OCI-LY7 (cell line): ENCODE measurements around the gene OTOG. TPM values are rescaled to one million over a fixed set of nuclear protein-coding genes. Genes with fewer than 3 reads are reported as not detected.

Experiments
- BruUV-seq: library from RNA; stranded (reverse); fragments of 400-500 nt; replicated peaks from 2 replicates; lab custom pipeline; 2021; lab: Mats Ljungman, UMichigan
- CTCF ChIA-PET: fragments of 300-600 bp; sonication (Branson Sonifier 250); formaldehyde crosslinking; loops from one replicate; lab custom pipeline; 2022; ENCODE audit warnings: antibody characterized with exemption; ENCODE audit not compliant: unreplicated experiment; lab: Charles Lee
- POLR2A ChIA-PET: fragments of 300-600 bp; sonication (Branson Sonifier 250); formaldehyde crosslinking; loops from one replicate; lab custom pipeline; 2022; ENCODE audit warnings: antibody characterized with exemption; lab: Charles Lee
- DNase-seq: peaks from one replicate; pipeline ENCODE4 v3.0.0-alpha.2; 2015; ENCODE audit warnings: low spot score
- H2AFZ ChIP-seq: fragments of 200-600 bp; sonication (generic), shearing (Covaris generic); 2 replicates; pipeline ENCODE4 v1.6.1; 2014; ENCODE audit warnings: mild to moderate bottlenecking, antibody characterized with exemption, low read length, moderate library complexity
- H3K27ac ChIP-seq: fragments of 200-600 bp; sonication (generic); 2 replicates; pipeline ENCODE4 v1.5.1; 2014; ENCODE audit warnings: mixed run types, low read depth, mild to moderate bottlenecking, moderate library complexity, low read length, inconsistent platforms; ENCODE audit not compliant: poor library complexity, severe bottlenecking
- H3K36me3 ChIP-seq: fragments of 200-600 bp; sonication (generic); 2 replicates; pipeline ENCODE4 v1.6.1; 2014; ENCODE audit warnings: mild to moderate bottlenecking, antibody characterized with exemption, low read length, moderate library complexity, mixed read lengths; ENCODE audit not compliant: insufficient read depth
- H3K4me1 ChIP-seq: fragments of 200-600 bp; sonication (generic); 2 replicates; pipeline ENCODE4 v1.5.1; 2014; ENCODE audit warnings: mild to moderate bottlenecking, low read length; ENCODE audit not compliant: insufficient read depth, poor library complexity, severe bottlenecking
- H3K4me2 ChIP-seq: fragments of 200-600 bp; sonication (generic); 2 replicates; pipeline ENCODE4 v1.6.1; 2014; ENCODE audit warnings: mild to moderate bottlenecking, low read length
- H3K4me3 ChIP-seq: fragments of 200-600 bp; sonication (generic); 2 replicates; pipeline ENCODE4 v1.5.1; 2014; ENCODE audit warnings: mild to moderate bottlenecking, low read depth, low read length; ENCODE audit not compliant: poor library complexity, severe bottlenecking
- H3K79me2 ChIP-seq: fragments of 200-600 bp; sonication (generic); 2 replicates; pipeline ENCODE4 v1.6.1; 2016; ENCODE audit warnings: low read depth, mild to moderate bottlenecking, low read length, moderate library complexity, mixed read lengths; ENCODE audit not compliant: insufficient read depth
- H3K9me2 ChIP-seq: fragments of 200-600 bp; sonication (generic); 2 replicates; pipeline ENCODE4 v1.6.1; 2016; ENCODE audit warnings: mild to moderate bottlenecking, low read length, mixed read lengths; ENCODE audit not compliant: insufficient read depth
- H3K9me3 ChIP-seq: fragments of 200-600 bp; sonication (generic); 2 replicates; pipeline ENCODE4 v1.6.1; 2014; ENCODE audit warnings: mild to moderate bottlenecking, mixed run types, low read length, mixed read lengths
- H4K20me1 ChIP-seq: fragments of 200-600 bp; sonication (generic); 2 replicates; pipeline ENCODE4 v1.6.1; 2014; ENCODE audit warnings: mild to moderate bottlenecking, antibody characterized with exemption, low read length, moderate library complexity, mixed read lengths; ENCODE audit not compliant: insufficient read depth
- EZH2phosphoT487 ChIP-seq: fragments of 200-600 bp; sonication (generic); IDR thresholded peaks from 2 replicates; pipeline ENCODE4 v1.6.1; 2018; ENCODE audit warnings: low read depth, borderline replicate concordance, mild to moderate bottlenecking, mixed run types, antibody characterized with exemption, low read length, moderate library complexity, mixed read lengths
- intact Hi-C: fragments of 100-400 bp; cut with micrococcal nuclease; formaldehyde crosslinking; loops from one replicate; pipeline ENCODE4 v1.10.0; 2022; ENCODE audit not compliant: unreplicated experiment
- total RNA-seq, 2 experiments: library from RNA; depleted of rRNA in 1 of 2; stranded (reverse); fragments of >200 nt in 1 of 2; shearing (Covaris generic) in 1 of 2; gene quantifications; 2 replicates each; pipeline ENCODE4 v1.2.3, GENCODE V29; 2014 to 2022
- TF ChIP-seq, protein P1 (sequence below): fragments of 200-600 bp; sonication (generic); conservative IDR thresholded peaks from 2 replicates; pipeline ENCODE4 v1.5.1; 2014; ENCODE audit warnings: mild to moderate bottlenecking, antibody characterized with exemption, low read length, moderate library complexity, mixed read lengths

OTOG gene
- total RNA-seq, 2 experiments from 2014 or later: not detected

- Histone ChIP-seq H2AFZ (no peak overlapping the region), H3K4me1 (no peaks in the 10 kb centered on the region), H3K9me3 (no peaks in the 10 kb centered on the region), H3K36me3 (no peaks in the 10 kb centered on the region), H3K79me2 (no peaks in the 10 kb centered on the region), H3K4me3 (no peak overlapping the region), H4K20me1 (no peaks in the 10 kb centered on the region), H3K4me2 (no peak overlapping the region), H3K27ac (no peak overlapping the region), H3K9me2 (no peaks in the 10 kb centered on the region)
- intact Hi-C loops: no loop called here
- POLR2A ChIA-PET: no interaction called here
- no peak for DNase-seq
- no TSS peak for BruUV-seq
- CTCF ChIA-PET: no interaction called here
- TF ChIP-seq EZH2phosphoT487: no peak
- TF ChIP-seq, protein P1, sequence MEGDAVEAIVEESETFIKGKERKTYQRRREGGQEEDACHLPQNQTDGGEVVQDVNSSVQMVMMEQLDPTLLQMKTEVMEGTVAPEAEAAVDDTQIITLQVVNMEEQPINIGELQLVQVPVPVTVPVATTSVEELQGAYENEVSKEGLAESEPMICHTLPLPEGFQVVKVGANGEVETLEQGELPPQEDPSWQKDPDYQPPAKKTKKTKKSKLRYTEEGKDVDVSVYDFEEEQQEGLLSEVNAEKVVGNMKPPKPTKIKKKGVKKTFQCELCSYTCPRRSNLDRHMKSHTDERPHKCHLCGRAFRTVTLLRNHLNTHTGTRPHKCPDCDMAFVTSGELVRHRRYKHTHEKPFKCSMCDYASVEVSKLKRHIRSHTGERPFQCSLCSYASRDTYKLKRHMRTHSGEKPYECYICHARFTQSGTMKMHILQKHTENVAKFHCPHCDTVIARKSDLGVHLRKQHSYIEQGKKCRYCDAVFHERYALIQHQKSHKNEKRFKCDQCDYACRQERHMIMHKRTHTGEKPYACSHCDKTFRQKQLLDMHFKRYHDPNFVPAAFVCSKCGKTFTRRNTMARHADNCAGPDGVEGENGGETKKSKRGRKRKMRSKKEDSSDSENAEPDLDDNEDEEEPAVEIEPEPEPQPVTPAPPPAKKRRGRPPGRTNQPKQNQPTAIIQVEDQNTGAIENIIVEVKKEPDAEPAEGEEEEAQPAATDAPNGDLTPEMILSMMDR: no peak
Measured at GRCh38 chr11:17645190-17645970, 98.3 kb downstream of the OTOG start.

DNA sequence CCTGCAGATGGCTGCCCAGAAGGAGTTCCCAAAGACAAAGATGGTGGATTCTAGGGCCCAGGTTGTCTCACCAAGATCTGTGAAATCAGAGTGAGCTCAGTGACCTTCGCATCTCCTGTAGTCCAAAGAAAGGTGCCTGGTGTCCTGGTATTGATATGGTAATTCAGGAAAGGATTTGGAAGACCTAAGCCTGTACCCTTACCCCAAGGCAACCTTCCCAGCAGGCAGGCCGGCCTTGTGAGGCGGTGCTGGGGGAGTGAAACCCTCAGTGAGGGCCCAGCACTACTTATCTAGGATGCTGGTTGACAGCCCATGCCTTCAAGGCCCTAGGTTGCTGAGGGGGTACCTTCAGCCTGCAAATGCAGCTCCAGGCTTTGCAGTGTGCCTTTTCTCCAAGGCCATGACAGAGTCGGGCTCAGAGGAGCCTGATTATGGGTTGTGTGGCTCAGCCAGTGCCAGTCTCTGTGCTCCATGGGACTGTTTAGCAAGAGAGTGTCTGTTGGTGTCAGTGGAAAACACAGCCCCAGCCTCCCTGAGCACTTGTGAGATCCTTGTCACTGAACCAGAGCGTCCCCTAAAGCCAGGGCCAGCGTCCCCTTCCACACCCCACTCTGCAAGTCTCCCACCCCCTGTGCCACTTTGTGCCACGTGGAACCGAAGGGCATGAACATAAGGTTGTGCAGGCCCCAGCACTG is 99.5 kb downstream of the OTOG start:
- BruUV-seq: no TSS peak
- DNase-seq: no peak
- Histone ChIP-seq H3K9me3 (no peaks in the 10 kb centered on the region), H3K9me2 (no peaks in the 10 kb centered on the region), H3K27ac (no peak overlapping the region), H3K36me3 (no peaks in the 10 kb centered on the region), H2AFZ (no peak overlapping the region), H3K79me2 (no peaks in the 10 kb centered on the region), H3K4me2 (no peak overlapping the region), H3K4me3 (no peak overlapping the region), H3K4me1 (no peaks in the 10 kb centered on the region), H4K20me1 (no peaks in the 10 kb centered on the region)
- TF ChIP-seq EZH2phosphoT487: no peak
- TF ChIP-seq, protein P1: no peak
- CTCF ChIA-PET: no interaction called here
- POLR2A ChIA-PET: no interaction called here
- intact Hi-C loops: no loop called here

GRCh38 chr11:17648528-17648927 is 101.5 kb downstream of the OTOG start:
- Histone ChIP-seq H3K79me2 (no peaks in the 10 kb centered on the region), H3K4me2 (no peak overlapping the region), H3K36me3 (no peaks in the 10 kb centered on the region), H3K9me3 (no peaks in the 10 kb centered on the region), H3K9me2 (no peaks in the 10 kb centered on the region), H3K4me3 (no peak overlapping the region), H2AFZ (no peak overlapping the region), H4K20me1 (no peaks in the 10 kb centered on the region), H3K27ac (no peak overlapping the region), H3K4me1 (no peaks in the 10 kb centered on the region)
- no TSS peak for BruUV-seq
- ChIA-PET CTCF (no interaction called here), POLR2A (no interaction called here)
- TF ChIP-seq EZH2phosphoT487: no peak
- TF ChIP-seq, protein P1: no peak
- intact Hi-C loops: no loop called here
- no peak for DNase-seq
